GM19035 (cell line): ENCODE results near the gene PPP1R14C.

Source experiments
- ATAC-seq: cut with Tn5 transposase; IDR thresholded peaks from one replicate; pipeline ENCODE4 v1.9.1; 2021; ENCODE audit not compliant: unreplicated experiment

Gene PPP1R14C

GRCh38 chr6:150245148-150245935 lies 102.5 kb downstream of the PPP1R14C start:
- no peak for ATAC-seq

- no peak for ATAC-seq
Observed at GRCh38 chr6:150247803-150248202, 105.0 kb downstream of the PPP1R14C start.

GRCh38 chr6:150248300-150248699 lies 105.5 kb downstream of the PPP1R14C start:
- ATAC-seq = no peak

GRCh38 chr6:150249261-150249660 lies 106.4 kb downstream of the PPP1R14C start:
- ATAC-seq = no peak

GRCh38 chr6:150250826-150251225 lies 108.0 kb downstream of the PPP1R14C start:
- ATAC-seq = no peak

DNA sequence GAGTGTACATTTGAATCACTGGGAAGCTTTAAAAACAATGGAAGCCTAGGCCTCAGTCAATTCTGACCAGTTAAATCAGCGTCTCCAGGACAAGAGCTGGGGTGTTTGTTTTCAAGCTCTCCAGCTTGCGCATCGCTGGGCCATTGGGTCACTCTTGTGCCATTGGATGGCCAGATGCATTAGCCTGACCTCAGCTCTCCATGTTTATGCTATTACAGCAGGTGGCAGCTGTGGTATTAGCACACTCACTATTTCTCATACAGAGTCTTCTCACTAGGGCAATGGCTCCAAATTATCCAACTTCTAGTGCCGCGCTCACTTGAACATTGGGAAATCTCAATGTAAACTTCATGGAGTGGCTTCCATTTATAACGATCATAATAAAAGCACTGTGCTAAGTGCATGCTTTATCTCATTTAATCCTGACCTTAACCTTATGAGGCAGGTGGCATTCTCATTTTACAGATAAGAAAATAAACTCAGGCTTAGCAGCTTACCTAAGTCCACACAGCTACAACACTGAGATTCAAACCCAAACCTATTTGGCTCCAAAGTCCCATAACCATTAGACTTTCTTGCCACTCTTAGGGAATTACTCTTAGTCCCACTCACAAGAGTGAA lies 108.8 kb downstream of the PPP1R14C start:
- no peak for ATAC-seq

GRCh38 chr6:150252714-150253444 lies 110.0 kb downstream of the PPP1R14C start:
- ATAC-seq = no peak

DNA sequence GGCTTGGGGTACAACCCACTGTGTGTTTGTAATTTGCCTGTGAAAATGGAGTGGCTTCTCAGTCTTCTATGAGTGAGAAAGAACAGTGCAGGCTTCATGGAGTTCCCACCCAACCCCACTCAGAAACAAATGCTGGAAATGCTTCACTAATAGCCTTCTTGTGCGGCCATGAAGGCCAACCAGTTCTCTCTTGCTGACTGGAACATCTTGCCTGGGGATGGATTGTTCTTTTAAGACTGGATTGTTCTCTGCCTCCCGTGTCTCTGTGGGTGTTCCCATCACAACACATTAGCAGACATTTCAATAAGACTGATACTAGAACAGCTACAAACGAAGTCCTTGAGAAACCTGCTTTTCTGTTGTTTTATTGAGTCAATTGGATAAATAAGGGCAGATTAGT lies 110.6 kb downstream of the PPP1R14C start:
- ATAC-seq = no peak

DNA sequence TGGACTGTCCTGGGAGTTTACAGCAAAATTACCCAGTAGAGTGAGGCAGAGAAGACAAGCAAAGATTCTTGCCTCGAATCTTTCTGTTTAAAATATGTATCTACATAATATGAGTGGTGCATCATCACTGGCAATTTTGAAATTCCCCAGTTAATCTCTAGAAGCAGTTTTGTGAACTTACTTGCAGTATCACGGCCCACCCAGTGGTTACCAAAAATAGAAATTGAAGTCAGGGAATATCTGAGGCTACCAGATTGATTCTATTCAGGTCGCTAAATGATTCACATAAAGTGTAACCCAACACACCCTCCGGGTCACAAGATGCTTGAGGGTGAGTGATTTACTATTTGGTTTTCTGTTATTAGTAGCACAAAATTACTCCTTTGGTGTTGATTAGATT lies 111.9 kb downstream of the PPP1R14C start:
- no peak for ATAC-seq

DNA sequence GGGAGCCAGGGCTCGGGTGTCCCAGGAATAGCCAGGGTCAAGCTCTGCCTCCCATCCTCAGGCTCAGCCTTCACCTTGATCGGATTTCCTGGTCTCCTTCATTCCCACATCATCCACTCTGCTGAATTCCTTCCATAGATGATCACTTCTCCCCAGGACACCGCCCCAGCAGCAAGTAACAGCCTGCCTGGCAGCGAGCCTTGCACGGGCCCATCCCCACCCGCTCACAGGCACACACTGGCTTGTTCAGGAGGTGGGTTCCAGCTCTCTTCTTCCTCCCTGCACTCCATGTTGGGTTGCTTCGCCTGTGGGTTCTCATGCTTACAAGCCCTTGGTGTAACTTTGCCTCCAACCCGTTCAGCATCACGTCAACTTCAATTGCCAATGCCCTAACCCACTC lies 113.0 kb downstream of the PPP1R14C start:
- ATAC-seq = no peak

DNA sequence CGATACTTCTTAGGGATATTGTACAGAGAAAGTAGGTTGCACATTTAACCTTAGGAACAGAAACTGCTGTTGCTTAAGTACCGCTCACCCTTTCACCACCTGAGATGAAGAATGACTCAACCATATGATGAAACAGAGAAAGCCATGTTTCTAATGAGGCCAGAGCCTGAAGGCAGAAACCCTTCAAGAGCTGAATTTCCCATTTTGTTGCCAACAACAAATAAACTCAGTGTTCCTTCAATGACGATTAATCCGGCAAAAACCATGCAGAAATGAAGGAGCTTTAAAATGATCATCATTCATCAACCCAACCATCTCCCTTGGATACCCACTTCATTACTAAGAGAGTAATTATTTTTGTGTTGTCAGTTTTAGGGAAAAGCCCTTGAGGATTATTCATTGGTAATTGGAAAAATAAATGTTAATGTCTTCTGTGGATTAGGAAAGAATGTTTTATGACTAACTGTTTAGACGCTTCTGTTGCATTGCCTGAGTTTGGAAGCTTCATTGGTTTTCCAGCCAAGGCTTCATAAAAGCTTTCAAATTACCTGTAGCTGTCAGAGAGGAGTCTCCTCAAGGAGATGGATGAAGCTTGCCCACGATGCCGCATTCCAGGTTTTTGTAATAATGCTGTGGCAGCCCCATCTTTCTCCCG lies 113.9 kb downstream of the PPP1R14C start:
- no peak for ATAC-seq

DNA sequence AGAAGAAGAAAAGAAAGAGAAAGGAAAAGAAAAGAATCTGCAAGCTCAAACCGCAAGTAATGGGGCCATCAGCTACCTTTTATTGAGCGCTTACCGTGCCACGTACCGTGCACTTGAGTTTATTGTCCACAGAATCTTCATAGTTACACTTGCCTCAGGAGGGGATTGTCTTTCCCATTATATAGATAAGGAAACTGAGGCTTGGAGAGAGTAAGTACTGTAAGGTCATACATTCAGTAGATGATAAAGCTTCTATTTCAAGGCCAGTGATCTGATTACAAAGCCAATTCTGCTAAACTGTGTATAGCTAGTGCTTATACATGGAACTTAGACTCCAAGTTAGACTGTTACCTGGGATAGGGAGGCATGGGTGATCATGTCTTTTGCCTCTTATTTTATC lies 115.5 kb downstream of the PPP1R14C start:
- no peak for ATAC-seq

DNA sequence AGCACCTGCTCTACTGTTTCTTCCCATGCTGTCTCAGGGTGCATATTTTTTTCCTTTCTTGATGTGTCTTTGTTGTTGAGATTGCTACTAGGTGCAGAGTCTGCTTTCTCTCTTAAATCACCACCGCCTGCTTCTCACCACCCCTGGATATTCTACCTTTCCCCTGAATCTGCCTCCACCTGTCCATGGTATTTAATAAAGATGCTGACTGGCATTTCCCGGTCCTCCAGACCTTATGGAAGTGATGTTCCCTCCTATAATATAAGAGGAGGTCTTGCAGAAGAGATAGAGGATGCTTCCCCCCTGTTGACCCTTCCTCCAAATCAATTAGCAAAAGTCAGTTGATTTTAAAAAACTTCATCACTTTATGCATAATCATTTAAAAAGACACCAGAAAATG lies 118.1 kb downstream of the PPP1R14C start:
- ATAC-seq = no peak

- no peak for ATAC-seq
Observed at GRCh38 chr6:150261997-150262697, 119.3 kb downstream of the PPP1R14C start.

DNA sequence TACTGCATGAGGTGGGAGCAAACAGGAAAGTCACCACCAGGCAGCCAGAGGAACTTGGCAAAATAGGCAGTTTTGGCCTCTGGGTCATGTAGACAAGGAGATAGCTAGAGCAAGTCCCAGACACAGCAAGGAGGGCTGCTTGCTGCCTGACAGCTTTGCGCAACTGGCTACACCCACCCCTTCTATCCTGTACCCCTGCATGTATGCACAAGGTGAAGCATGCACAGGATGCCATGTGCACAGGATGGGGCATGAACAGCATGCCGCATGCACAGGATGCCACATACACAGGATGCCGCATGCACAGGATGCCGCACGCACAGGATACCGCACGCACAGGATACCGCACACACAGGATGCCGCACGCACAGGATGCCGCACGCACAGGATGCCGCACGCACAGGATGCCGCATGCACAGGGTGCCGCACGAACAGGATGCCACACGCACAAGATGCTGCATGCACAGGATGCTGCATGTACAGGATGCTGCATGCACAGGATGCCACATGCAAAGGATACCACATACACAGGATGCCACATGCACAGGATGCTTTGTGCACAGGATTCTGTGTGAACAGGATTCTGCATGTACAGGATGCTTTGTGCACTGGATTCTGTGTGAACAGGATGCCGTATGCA lies 121.0 kb downstream of the PPP1R14C start:
- ATAC-seq = no peak

- ATAC-seq = no peak
Observed at GRCh38 chr6:150266309-150266708, 123.5 kb downstream of the PPP1R14C start.

DNA sequence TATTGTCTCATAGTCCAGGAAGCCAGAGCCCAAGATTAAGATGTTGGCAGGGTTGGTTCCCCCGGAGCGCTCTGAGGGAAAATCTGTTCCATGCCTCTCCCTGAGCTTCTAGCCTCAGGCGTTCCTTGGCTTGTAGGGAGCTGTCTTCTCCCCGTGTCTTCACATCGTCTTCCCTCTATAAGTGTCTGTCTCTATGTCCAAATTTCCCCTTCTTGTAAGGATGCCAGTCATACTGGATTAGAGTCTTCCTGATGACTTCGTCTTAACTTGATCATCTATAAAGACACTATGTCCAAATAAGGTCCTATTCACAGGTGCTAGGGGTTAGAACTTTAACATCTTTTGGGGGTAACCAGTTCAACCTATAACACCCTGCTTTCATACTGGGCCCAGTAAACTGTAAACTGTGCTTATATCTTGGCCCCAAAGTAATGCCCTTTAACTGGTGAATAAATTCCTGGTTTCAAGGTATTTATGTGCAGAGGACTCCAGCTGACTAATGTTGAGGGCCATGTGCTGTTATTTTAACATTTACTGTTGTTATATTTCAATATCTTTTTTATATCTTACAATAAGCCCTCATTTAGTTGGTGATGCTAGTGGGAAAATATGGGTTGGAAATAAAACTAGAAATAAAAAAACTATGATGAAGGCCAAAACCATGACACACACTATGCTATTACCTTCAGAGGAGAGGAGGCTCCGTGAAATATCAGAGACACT lies 124.3 kb downstream of the PPP1R14C start:
- ATAC-seq = no peak

DNA sequence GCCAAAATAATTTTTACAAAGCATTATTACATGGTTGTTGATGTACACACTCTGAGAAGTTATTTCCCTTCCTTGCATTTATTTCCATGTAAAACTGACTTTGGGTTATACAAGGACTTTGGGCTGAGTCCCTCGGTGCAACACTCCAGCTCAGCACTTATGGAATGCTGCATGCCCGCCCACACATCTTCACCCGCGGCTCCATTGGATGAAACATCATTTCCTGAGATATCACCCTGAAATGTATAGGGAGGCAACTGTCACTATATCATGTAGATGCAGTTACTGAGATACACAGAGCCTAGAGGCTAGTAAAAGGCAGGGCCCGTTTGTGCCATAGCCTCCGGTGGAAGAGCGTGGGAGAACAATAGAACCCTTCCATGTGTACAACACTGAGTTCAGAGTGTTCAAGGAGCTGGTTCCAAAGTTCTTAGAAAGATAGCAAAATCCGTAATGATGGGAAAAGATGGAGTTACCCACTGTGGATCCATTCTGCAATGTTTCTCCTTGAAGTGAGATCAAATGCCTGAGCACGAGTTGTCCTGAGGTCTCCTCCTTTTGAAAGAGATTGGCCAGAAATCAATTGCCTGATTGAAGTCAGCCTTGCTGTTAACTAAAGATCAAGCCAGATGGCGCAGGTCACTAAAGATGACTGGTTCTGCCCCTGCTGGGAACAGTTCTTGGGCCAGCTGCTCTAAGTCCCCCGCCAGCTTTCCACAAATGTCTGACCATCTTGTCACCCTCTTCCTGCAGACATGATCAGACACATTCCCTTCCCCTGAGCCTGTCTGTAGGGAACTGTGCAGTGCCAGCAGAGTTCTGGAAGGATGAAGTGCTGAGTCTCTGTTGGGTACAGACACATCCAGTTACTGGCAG lies 125.1 kb downstream of the PPP1R14C start:
- ATAC-seq = no peak
